IMR-90 (cell line): ENCODE results near the gene PDLIM1. TPM values are rescaled to one million over a fixed set of nuclear protein-coding genes. Genes with fewer than 3 reads are reported as not detected.
A peak's percentile ranks its signal among the peaks of the same experiment; 100 is the strongest.

ENCODE experiments used
- ATAC-seq: fragments of 200-7000 bp; cut with Tn5 transposase; 2 replicates; pipeline ENCODE4 v1.9.1; 2020; ENCODE audit warnings: low read depth, mild to moderate bottlenecking, moderate library complexity
- BruUV-seq: library from RNA; stranded (reverse); fragments of 400-500 nt; replicated peaks from 2 replicates; lab custom pipeline; 2021; lab: Mats Ljungman, UMichigan
- CTCF ChIA-PET: fragments of 300-600 bp; formaldehyde crosslinking; extraction: SDS; loops from one replicate; lab custom pipeline; 2021; ENCODE audit warnings: antibody characterized with exemption; lab: Yijun Ruan, JAX
- POLR2A ChIA-PET: fragments of 300-600 bp; sonication (Branson Sonifier 250); formaldehyde crosslinking; loops from one replicate; lab custom pipeline; 2022; ENCODE audit warnings: antibody characterized with exemption; ENCODE audit not compliant: unreplicated experiment; lab: Charles Lee
- DNase-seq: peaks from one replicate; pipeline ENCODE4 v3.0.0; 2013
- H2AFZ ChIP-seq: replicated peaks from 2 replicates; pipeline ENCODE3; 2013; ENCODE audit warnings: low read length, mild to moderate bottlenecking; ENCODE audit not compliant: poor library complexity
- H2AK5ac ChIP-seq: 2 replicates; pipeline ENCODE4 v1.6.1; 2013; ENCODE audit warnings: low read depth, low read length, inconsistent platforms
- H2AK9ac ChIP-seq: replicated peaks from 2 replicates; pipeline ENCODE3; 2013; ENCODE audit warnings: mild to moderate bottlenecking, low read depth, low read length, moderate library complexity; ENCODE audit not compliant: poor library complexity
- H2BK120ac ChIP-seq: 2 replicates; pipeline ENCODE4 v1.6.1; 2013; ENCODE audit warnings: low read depth, low read length, inconsistent platforms
- H2BK15ac ChIP-seq: 3 replicates; pipeline ENCODE4 v1.6.1; 2013; ENCODE audit warnings: low read depth, low read length, inconsistent platforms
- H2BK20ac ChIP-seq: 2 replicates; pipeline ENCODE4 v1.6.1; 2013; ENCODE audit warnings: low read depth, mild to moderate bottlenecking, inconsistent platforms, low read length, moderate library complexity
- H2BK5ac ChIP-seq: 2 replicates; pipeline ENCODE4 v1.6.1; 2013; ENCODE audit warnings: mild to moderate bottlenecking, low read depth, low read length, inconsistent platforms; ENCODE audit not compliant: poor library complexity, severe bottlenecking
- H3K14ac ChIP-seq: replicated peaks from 2 replicates; pipeline ENCODE4 v1.6.1; 2013; ENCODE audit warnings: low read depth, low read length, inconsistent platforms
- H3K18ac ChIP-seq: 2 replicates; pipeline ENCODE4 v1.6.1; 2013; ENCODE audit warnings: low read depth, low read length, control low read depth
- H3K23ac ChIP-seq: 2 replicates; pipeline ENCODE4 v1.6.1; 2013; ENCODE audit warnings: low read depth, low read length, inconsistent platforms
- H3K27ac ChIP-seq: 2 replicates; pipeline ENCODE4 v1.5.1; 2013; ENCODE audit warnings: mild to moderate bottlenecking, control low read depth, low read length; ENCODE audit not compliant: insufficient read depth
- H3K27me3 ChIP-seq: 2 replicates; pipeline ENCODE4 v1.6.1; 2013; ENCODE audit warnings: low read length; ENCODE audit not compliant: control insufficient read depth, insufficient read depth
- H3K36me3 ChIP-seq: 2 replicates; pipeline ENCODE4 v1.6.1; 2013; ENCODE audit warnings: low read length, mixed read lengths; ENCODE audit not compliant: control insufficient read depth, insufficient read depth
- H3K4ac ChIP-seq: 2 replicates; pipeline ENCODE4 v1.6.1; 2013; ENCODE audit warnings: low read depth, low read length, inconsistent platforms
- H3K4me1 ChIP-seq: 2 replicates; pipeline ENCODE4 v1.6.1; 2013; ENCODE audit warnings: low read length, mixed read lengths; ENCODE audit not compliant: control insufficient read depth, insufficient read depth
- H3K4me2 ChIP-seq: 2 replicates; pipeline ENCODE4 v1.6.1; 2013; ENCODE audit warnings: low read depth, mild to moderate bottlenecking, control low read depth, low read length, moderate library complexity
- H3K4me3 ChIP-seq: 2 replicates; pipeline ENCODE4 v1.5.1; 2013; ENCODE audit warnings: low read depth, mild to moderate bottlenecking, control low read depth, low read length, moderate library complexity; ENCODE audit not compliant: insufficient read depth
- H3K56ac ChIP-seq: 2 replicates; pipeline ENCODE4 v1.6.1; 2013; ENCODE audit warnings: low read length, inconsistent platforms; ENCODE audit not compliant: insufficient read depth; ENCODE audit errors: extremely low read depth
- H3K79me1 ChIP-seq, 2 experiments: 2 replicates each; pipeline ENCODE4 v1.6.1; 2013; ENCODE audit warnings: low read length in 2 of 2, inconsistent platforms in 1 of 2, low read depth in 1 of 2
- H3K9ac ChIP-seq: 2 replicates; pipeline ENCODE4 v1.6.1; 2013; ENCODE audit warnings: low read depth, low read length, control low read depth
- H3K9me1 ChIP-seq: 2 replicates; pipeline ENCODE4 v1.6.1; 2013; ENCODE audit warnings: low read length, inconsistent platforms; ENCODE audit not compliant: insufficient read depth
- H3K9me3 ChIP-seq: 2 replicates; pipeline ENCODE4 v1.6.1; 2013; ENCODE audit warnings: low read length; ENCODE audit not compliant: control insufficient read depth, insufficient read depth
- H4K20me1 ChIP-seq: 2 replicates; pipeline ENCODE4 v1.6.1; 2013; ENCODE audit warnings: low read length, inconsistent platforms; ENCODE audit not compliant: insufficient read depth
- H4K5ac ChIP-seq: 2 replicates; pipeline ENCODE4 v1.6.1; 2013; ENCODE audit warnings: mild to moderate bottlenecking, low read depth, low read length, control low read depth
- H4K8ac ChIP-seq, 2 experiments: 2 replicates each; pipeline ENCODE4 v1.6.1; 2013; ENCODE audit warnings: low read depth in 2 of 2, low read length in 2 of 2, control low read depth in 1 of 2, inconsistent platforms in 1 of 2
- H4K91ac ChIP-seq: 2 replicates; pipeline ENCODE4 v1.6.1; 2013; ENCODE audit warnings: low read depth, low read length, inconsistent platforms; ENCODE audit not compliant: insufficient read depth
- MAZ ChIP-seq: IDR thresholded peaks from 2 replicates; pipeline ENCODE4 v1.6.1; 2012; ENCODE audit warnings: low read depth, mild to moderate bottlenecking, low read length, improper control_type of control experiment, moderate library complexity, borderline replicate concordance
- USF2 ChIP-seq: fragments of 150-350 bp; IDR thresholded peaks from 2 replicates; pipeline ENCODE4 v1.6.1; 2017; ENCODE audit warnings: mild to moderate bottlenecking, antibody characterized with exemption, low read length, low read depth
- WGBS, 2 experiments: methylation state at CpG; one replicate each; pipeline versions ENCODE4 v1.1.5 to v1.1.7; 2013; ENCODE audit warnings: missing lambda C conversion rate in 2 of 2; ENCODE audit not compliant: insufficient read length in 1 of 2; ENCODE audit errors: extremely low coverage in 2 of 2; 5-methylcytosine and 5-hydroxymethylcytosine counted together
- dilution Hi-C: fragments of 300-500 bp; cut with HindIII; formaldehyde crosslinking; loops from one replicate; pipeline ENCODE4 v1.14.3; 2018; ENCODE audit warnings: low sequenced_read_pairs; ENCODE audit not compliant: unreplicated experiment
- in situ Hi-C: fragments of 300-500 bp; cut with MboI; formaldehyde crosslinking; loops from 3 replicates; pipeline ENCODE4 v1.14.3; 2019; ENCODE audit warnings: low sequenced_read_pairs, inconsistent platforms, mixed read lengths
- intact Hi-C: fragments of 100-400 bp; cut with micrococcal nuclease; formaldehyde crosslinking; loops from 2 replicates; pipeline ENCODE4 v1.10.0; 2022
- polyA plus RNA-seq, 3 experiments: library from polyadenylated mRNA; depleted of rRNA; stranded (reverse); fragments of >200 nt; gene quantifications; 2 replicates each; pipeline ENCODE4 v1.2.3, GENCODE V29; 2012; ENCODE audit warnings: low replicate concordance in 1 of 3
- total RNA-seq: library from RNA; depleted of rRNA; stranded (reverse); fragments of >200 nt; gene quantifications from 2 replicates; pipeline ENCODE4 v1.2.3, GENCODE V29; 2012

The PDLIM1 gene
- total and polyA plus RNA-seq, 2 of the 4 experiments (the other 2 are of a cell fraction), result 30.1 to 187 TPM

DNA sequence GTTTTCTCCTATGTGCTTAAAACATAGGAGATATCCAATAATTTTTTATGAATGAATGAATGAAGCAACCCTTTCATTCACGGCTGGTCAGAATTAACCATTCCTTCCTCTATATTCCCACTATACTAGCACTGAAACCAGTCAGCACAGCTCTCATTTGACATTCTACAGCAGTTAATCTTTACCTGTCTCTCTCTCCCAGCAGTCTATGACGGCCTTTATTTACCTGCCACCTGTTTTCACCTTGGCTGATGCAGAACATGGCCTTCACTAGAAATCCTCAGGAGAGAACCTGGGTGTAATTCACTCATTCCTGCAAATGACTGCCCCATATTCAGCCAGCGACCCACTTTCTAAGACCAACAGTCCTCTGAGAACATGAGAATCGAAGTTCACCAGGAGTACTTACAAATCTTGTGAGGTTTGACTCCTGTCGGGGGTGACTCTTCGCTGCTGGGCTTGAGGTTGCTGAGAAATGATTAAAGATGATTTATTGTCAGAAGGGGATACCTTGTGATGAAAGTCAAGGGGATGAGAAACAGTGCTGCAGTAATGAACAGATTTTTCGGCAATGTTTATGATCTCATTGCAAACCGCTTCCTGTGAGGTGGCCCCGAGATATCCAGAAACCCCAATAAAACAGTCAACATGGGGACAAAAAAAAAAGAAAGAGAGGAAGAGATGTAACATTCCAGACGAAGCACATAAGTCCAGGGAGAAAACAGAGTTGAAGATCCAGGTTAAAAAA is 30.9 kb upstream of the PDLIM1 start:
- Histone ChIP-seq H3K9ac (no peak overlapping the region), H3K36me3 (no peaks in the 10 kb centered on the region), H3K27ac (no peak overlapping the region), H3K9me3 (no peaks in the 10 kb centered on the region), H2BK20ac (no peak overlapping the region), H3K27me3 (no peaks in the 10 kb centered on the region), H3K18ac (no peak overlapping the region), H2BK15ac (no peak overlapping the region), H2AK9ac (no peak overlapping the region), H4K5ac (no peak overlapping the region), H3K4me3 (no peak overlapping the region), H4K91ac (0 out of 2 replicates have a peak overlapping the region, but pooled peaks have one; percentile 12), H2AK5ac (no peak overlapping the region; the same call in 1 of the 2 replicates), H3K14ac (no peak overlapping the region), H4K20me1 (no peaks in the 10 kb centered on the region), H2AFZ (no peak overlapping the region), H3K4ac (no peak overlapping the region), H3K23ac (no peak overlapping the region), H3K79me1 (no peaks in the 10 kb centered on the region), H4K8ac (no peak overlapping the region), H3K4me2 (no peak overlapping the region), H3K9me1 (peaks cover 12% of the 10 kb centered on the region; the same call in 1 of the 2 replicates), H3K56ac (no peak overlapping the region), H2BK5ac (no peak overlapping the region), H2BK120ac (peak overlapping the region; percentile 31; the same call in 1 of the 2 replicates), H3K4me1 (peaks cover 22% of the 10 kb centered on the region)
- CTCF ChIA-PET, result no interaction called here
- intact Hi-C loops (no loop called here), dilution Hi-C loops (no loop called here), in situ Hi-C loops (no loop called here)
- BruUV-seq, result no TSS peak
- DNase-seq, result no peak
- WGBS, 2 experiments, result 94% methylated on average over 2 of the region's 10 CpGs; no CpG with 5 or more reads in 1 of the 2 experiments
- POLR2A ChIA-PET, result no interaction called here
- TF ChIP-seq USF2 (no peak), MAZ (no peak)
- ATAC-seq, result no peak
